Spleen (tissue), 11 donors: ENCODE measurements around the gene TMEM170B. TPM values are rescaled to one million over a fixed set of nuclear protein-coding genes. Genes with fewer than 3 reads are reported as not detected.

ENCODE experiments used
- DNase-seq: peaks from one replicate; pipeline ENCODE4 v3.0.0-alpha.2; 2020
- H3K27ac ChIP-seq, 8 donors: fragments of 200-600 bp; sonication (generic) in 7 of 8; 1 replicate in 4 of 8; 2 replicates in 4 of 8; pipeline versions ENCODE4 v1.5.0 to v1.8.0; 2016 to 2021; ENCODE audit warnings: inconsistent platforms in 4 of 8, mild to moderate bottlenecking in 4 of 8, moderate library complexity in 1 of 8
- H3K27me3 ChIP-seq, 7 donors: fragments of 200-600 bp; sonication (generic) in 6 of 7; replicated peaks in 1 of 7; 1 replicate in 4 of 7; 2 replicates in 3 of 7; pipeline versions ENCODE4 v1.5.0 to v1.8.0; 2016 to 2021; ENCODE audit warnings: inconsistent platforms in 3 of 7, mild to moderate bottlenecking in 1 of 7
- H3K36me3 ChIP-seq, 6 donors: fragments of 200-600 bp; sonication (generic) in 5 of 6; 1 replicate in 4 of 6; 2 replicates in 2 of 6; pipeline versions ENCODE4 v1.5.0 to v1.8.0; 2016 to 2021; ENCODE audit warnings: inconsistent platforms in 2 of 6
- H3K4me1 ChIP-seq, 6 donors: fragments of 200-600 bp; sonication (generic) in 5 of 6; 1 replicate in 3 of 6; 2 replicates in 3 of 6; pipeline versions ENCODE4 v1.5.0 to v1.8.0; 2016 to 2021; ENCODE audit warnings: inconsistent platforms in 3 of 6
- H3K4me3 ChIP-seq, 8 donors: fragments of 200-600 bp; sonication (generic) in 7 of 8; 1 replicate in 4 of 8; 2 replicates in 4 of 8; pipeline versions ENCODE4 v1.5.0 to v1.8.0; 2016 to 2021; ENCODE audit warnings: inconsistent platforms in 4 of 8, mild to moderate bottlenecking in 4 of 8, moderate library complexity in 2 of 8
- H3K9me3 ChIP-seq, 8 donors: fragments of 200-600 bp; sonication (generic) in 7 of 8; 1 replicate in 4 of 8; 2 replicates in 4 of 8; pipeline versions ENCODE4 v1.5.0 to v1.8.0; 2016 to 2021; ENCODE audit warnings: inconsistent platforms in 4 of 8
- CTCF ChIP-seq, 11 experiments: fragments of 200-600 bp in 7 of 11; fragments of 450-650 bp in 4 of 11; sonication (generic) in 4 of 11; IDR thresholded peaks in 8 of 11; conservative IDR thresholded peaks in 3 of 11; 1 replicate in 7 of 11; 2 replicates in 4 of 11; pipeline versions ENCODE4 v1.4.0 to v1.8.0; 2016 to 2021; ENCODE audit warnings: antibody characterized with exemption in 11 of 11, inconsistent platforms in 4 of 11, mild to moderate bottlenecking in 1 of 11
- POLR2A ChIP-seq, 3 donors: fragments of 450-650 bp; IDR thresholded peaks; one replicate each; pipeline ENCODE4 v1.5.1; 2017; ENCODE audit warnings: antibody characterized with exemption in 3 of 3, mild to moderate bottlenecking in 1 of 3
- POLR2AphosphoS5 ChIP-seq, 3 donors: sonication (generic); formaldehyde crosslinking; IDR thresholded peaks; one replicate each; pipeline ENCODE4 v1.5.1; 2017; ENCODE audit warnings: antibody characterized with exemption in 3 of 3
- WGBS, 5 donors: extraction: QIAGEN DNeasy Blood & Tissue Kit in 3 of 5; methylation state at CpG; one replicate each; pipeline versions ENCODE4 v1.1.5 to v1.1.7; 2013 to 2018; 5-methylcytosine and 5-hydroxymethylcytosine counted together
- intact Hi-C: fragments of 100-400 bp; cut with DNase I; formaldehyde crosslinking; loops from one replicate; pipeline ENCODE4 v1.15.0; 2023; ENCODE audit warnings: low total_unique reads
- polyA plus RNA-seq, 3 donors: library from polyadenylated mRNA; stranded (reverse); fragments of 200-250 nt; gene quantifications; one replicate each; pipeline ENCODE4 v1.2.1, GENCODE V29; 2013
- total RNA-seq, 7 donors: library from RNA; depleted of rRNA in 3 of 7; stranded (reverse); fragments of >200 nt in 3 of 7; fragmentation: NEBNext Ultra II Directional in 4 of 7; extraction: Animal tissue kit (Norgen Biotek cat#: 25700) in 4 of 7; gene quantifications; one replicate each; pipeline versions ENCODE4 v1.1.0 to v1.2.1, GENCODE V29; 2016 to 2021
- donor health status: healthy with polysubstance abuse.
- donor health status: DM: no; HTN: no; CAD: no; lungs with moderate emphysema.
- donor health status: DM: no; HTN: no; CAD: no.
- donor health status: Bipolar disorder and iron deficiency.
- donor health status: healthy.
- donor health status: DM: no; HTN: no; CAD: no.
- donor health status: DM: yes; HTN: yes; CAD: no.

The TMEM170B gene
- total and polyA plus RNA-seq, 10 donors = 1.2 to 19.8 (median 7.6) TPM

GRCh38 chr6:11614534-11615213 is 77.1 kb downstream of the TMEM170B start:
- 94 to 97% (median 95%) methylated on average over 10 of the region's 10 CpGs for WGBS, 5 donors
- Histone ChIP-seq H3K4me1 (peaks cover 0 to 10% (median 7%) of the 10 kb centered on the region in 6 donors), H3K27ac (no peak overlapping the region), H3K9me3 (no peaks in the 10 kb centered on the region), H3K27me3 (peaks cover 0 to 2% (median 0%) of the 10 kb centered on the region in 7 donors), H3K4me3 (no peak overlapping the region), H3K36me3 (no peaks in the 10 kb centered on the region)
- TF ChIP-seq CTCF (IDR thresholded peaks at IDR 0.05 in 8 of 11, conservative IDR thresholded peaks at IDR 0.05 in 3 of 11) (no peak), POLR2A (IDR thresholded peaks at IDR 0.05) (no peak), POLR2AphosphoS5 (IDR thresholded peaks at IDR 0.05) (no peak)
- intact Hi-C loops = no loop called here
- no peak for DNase-seq

GRCh38 chr6:11615214-11615602 is 77.7 kb downstream of the TMEM170B start:
- H3K4me3 ChIP-seq = no peak overlapping the region
- intact Hi-C loops = no loop called here
- no peak overlapping the region for H3K27ac ChIP-seq
- no peaks in the 10 kb centered on the region for H3K9me3 ChIP-seq
- no peaks in the 10 kb centered on the region for H3K36me3 ChIP-seq
- DNase-seq = no peak
- H3K27me3 ChIP-seq = no peaks in the 10 kb centered on the region
- TF ChIP-seq CTCF (IDR thresholded peaks at IDR 0.05 in 8 of 11, conservative IDR thresholded peaks at IDR 0.05 in 3 of 11) (no peak), POLR2AphosphoS5 (IDR thresholded peaks at IDR 0.05) (no peak), POLR2A (IDR thresholded peaks at IDR 0.05) (no peak)
- H3K4me1 ChIP-seq = peaks cover 0 to 5% (median 2%) of the 10 kb centered on the region in 6 donors
- whole genome bisulfite sequencing, 5 donors = 79 to 97% (median 91%) methylated on average over 5 of the region's 5 CpGs

GRCh38 chr6:11616200-11616611 is 78.7 kb downstream of the TMEM170B start:
- no peaks in the 10 kb centered on the region for H3K9me3 ChIP-seq
- H3K4me1 ChIP-seq = no peaks in the 10 kb centered on the region
- DNase-seq = no peak
- intact Hi-C loops = no loop called here
- TF ChIP-seq POLR2AphosphoS5 (IDR thresholded peaks at IDR 0.05) (no peak), CTCF (IDR thresholded peaks at IDR 0.05 in 8 of 11, conservative IDR thresholded peaks at IDR 0.05 in 3 of 11) (no peak), POLR2A (IDR thresholded peaks at IDR 0.05) (no peak)
- no peak overlapping the region for H3K4me3 ChIP-seq
- WGBS, 5 donors = 68 to 88% (median 83%) methylated on average over 5 of the region's 5 CpGs
- H3K36me3 ChIP-seq = no peaks in the 10 kb centered on the region
- no peaks in the 10 kb centered on the region for H3K27me3 ChIP-seq
- no peak overlapping the region for H3K27ac ChIP-seq

- peak in 2 of 11 experiments; percentile 13 to 18 for TF ChIP-seq CTCF (IDR thresholded peaks at IDR 0.05 in 8 of 11, conservative IDR thresholded peaks at IDR 0.05 in 3 of 11)
- TF ChIP-seq POLR2AphosphoS5 (IDR thresholded peaks at IDR 0.05) = no peak
- H3K4me3 ChIP-seq = no peak overlapping the region
- no peaks in the 10 kb centered on the region for H3K9me3 ChIP-seq
- H3K4me1 ChIP-seq = no peaks in the 10 kb centered on the region
- H3K27ac ChIP-seq = no peak overlapping the region
- intact Hi-C loops = no loop called here
- DNase-seq = no peak
- H3K27me3 ChIP-seq = no peaks in the 10 kb centered on the region
- H3K36me3 ChIP-seq = no peaks in the 10 kb centered on the region
- 47 to 82% (median 61%) methylated on average over 4 of the region's 4 CpGs for WGBS, 5 donors
Observed at GRCh38 chr6:11618533-11618932, 81.0 kb downstream of the TMEM170B start.
